CD4-positive, alpha-beta T cell treated with Interleukin-21 for 1 hour (primary cell): ENCODE measurements around the gene ZGRF1.
"Not testable (repeated sequence)": the region's sequence is repeated elsewhere in the genome, so short reads cannot be mapped to it uniquely, and the experiment has no call there.

Source experiments
- DNase-seq: peaks from one replicate; pipeline ENCODE4 v3.0.0-alpha.2; 2020

Gene ZGRF1

DNA sequence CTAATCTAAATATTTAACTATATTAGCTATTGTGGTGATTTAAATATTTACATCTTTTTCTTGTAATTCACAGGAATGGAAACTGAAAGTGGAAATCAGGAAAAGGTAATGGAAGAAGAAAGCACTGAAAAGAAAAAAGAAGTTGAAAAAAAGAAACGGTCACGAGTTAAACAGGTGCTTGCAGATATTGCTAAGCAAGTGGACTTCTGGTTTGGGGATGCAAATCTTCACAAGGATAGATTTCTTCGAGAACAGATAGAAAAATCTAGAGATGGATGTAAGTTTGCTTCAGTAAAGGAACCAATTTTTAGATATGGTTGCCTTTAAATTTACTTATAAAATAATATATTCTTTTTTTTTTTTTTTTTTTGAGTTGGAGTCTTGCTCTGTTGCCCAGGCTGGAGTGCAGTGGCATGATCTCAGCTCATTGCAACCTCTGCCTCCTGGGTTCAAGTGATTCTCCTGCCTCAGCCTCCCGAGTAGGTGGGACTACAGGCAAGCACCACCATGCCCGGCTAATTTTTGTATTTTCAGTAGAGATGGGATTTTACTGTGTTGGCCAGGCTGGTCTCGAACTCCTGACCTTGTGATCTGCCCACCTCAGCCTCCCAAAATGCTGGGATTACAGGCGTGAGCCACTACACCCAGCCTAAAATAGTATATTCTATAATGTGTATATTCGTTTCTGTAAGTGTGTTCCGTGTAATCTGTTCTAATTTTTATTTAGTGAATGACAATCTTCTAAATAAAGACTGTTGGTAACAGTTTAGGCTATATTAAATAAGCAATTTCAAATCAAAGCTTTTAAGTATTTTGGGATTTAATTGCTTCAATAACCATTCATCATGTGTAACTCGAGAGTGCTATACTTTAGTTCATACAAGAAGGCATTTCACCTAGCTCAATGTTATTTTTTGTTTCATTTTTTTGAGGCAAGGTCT, 8.2 kb upstream of the ZGRF1 start:
- DNase-seq = not testable (repeated sequence)

- DNase-seq = no peak
Observed at GRCh38 chr4:112642526-112642925, 5.8 kb upstream of the ZGRF1 start.

DNA sequence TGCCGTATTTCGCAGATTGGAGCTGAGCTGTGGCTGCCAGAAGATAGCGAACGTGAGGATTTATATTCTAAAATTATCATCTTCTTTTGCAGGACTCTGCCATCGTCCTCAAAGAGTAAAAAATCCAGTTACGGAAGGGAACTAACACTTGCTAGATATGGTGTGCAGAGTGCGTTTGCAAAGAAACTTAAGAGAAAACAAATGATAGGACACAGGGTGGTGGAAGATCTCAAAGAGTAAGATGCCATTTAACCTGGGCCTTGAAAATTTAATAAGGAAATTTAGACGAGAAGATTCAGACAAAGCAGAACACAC, 800 bp upstream of the ZGRF1 start:
- no peak for DNase-seq

DNA sequence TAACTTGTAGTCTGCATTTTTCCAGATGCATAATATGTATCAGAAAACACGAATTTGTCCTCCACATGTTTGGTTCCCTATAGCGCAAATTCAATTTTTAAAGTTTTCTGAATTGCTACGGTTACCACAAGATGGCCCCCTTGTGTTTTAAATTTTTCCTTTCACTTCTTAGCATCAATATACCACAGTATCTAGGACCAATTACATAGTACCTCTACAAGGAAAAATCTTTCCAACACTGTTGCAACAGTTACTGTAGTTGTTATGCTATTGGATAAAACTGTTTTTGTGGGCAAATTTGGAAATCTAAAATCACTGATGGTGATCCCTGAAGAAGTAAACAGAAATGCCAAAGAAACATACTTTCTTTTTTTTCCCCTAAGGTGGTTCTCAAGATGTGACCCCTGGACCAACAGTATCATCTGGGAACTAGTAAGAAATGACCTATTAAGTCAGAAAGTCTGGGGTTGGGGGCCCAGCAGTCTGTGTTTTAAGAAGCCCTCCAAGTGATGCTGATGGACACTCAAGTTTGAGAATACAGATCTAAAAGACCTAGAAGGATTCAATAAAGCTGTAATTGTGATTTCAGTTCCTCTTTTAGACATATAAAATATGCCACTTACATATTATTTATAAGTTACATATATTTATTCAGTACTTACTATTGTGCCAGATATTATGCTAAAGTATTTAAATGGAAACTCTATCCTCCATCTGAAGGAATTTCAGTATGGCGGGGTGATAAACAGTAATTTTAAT, 3.1 kb downstream of the ZGRF1 start:
- peak; percentile 40 for DNase-seq

DNA sequence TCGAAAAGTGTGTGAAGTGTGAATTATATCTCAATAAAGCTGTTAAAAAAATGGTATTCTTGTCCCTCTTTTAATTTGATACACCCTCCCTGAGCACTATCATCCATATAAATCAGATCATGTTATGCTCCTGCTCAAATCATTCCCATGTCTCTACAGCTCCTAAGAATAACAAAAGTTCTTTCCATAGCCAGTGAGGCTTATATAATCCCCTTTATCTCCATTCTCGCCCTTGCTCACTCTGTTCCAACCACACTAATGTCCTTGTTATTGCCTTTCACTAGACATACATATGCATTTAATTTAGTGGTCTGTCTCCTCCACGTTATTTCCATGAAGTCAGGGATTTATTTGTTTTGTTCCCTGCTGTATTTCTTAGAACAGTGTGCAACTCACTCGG, 10.5 kb downstream of the ZGRF1 start:
- DNase-seq = no peak

GRCh38 chr4:112616984-112617383, 19.7 kb downstream of the ZGRF1 start:
- no peak for DNase-seq

- not testable (repeated sequence) for DNase-seq
Observed at GRCh38 chr4:112612814-112613213, 23.9 kb downstream of the ZGRF1 start.

DNA sequence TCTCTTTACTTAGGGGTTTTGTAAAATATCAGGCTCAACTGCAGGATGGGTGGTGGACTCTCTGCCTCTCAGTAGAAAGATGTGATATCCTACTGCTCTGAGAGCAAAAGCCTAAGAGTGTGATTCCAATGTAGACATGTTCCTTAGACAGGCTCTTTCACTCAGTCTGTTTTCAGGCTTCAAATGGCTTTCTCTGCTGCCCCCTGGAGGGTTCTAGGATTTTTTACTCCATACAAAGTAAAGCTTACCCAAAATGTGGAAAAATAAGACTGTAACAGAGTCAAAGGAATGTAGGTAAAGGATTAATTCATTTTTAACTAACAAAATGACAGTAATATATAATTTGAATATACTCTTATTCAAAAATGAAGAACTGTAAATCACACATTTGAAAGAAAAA, 32.1 kb downstream of the ZGRF1 start:
- DNase-seq = peak; percentile 47

DNA sequence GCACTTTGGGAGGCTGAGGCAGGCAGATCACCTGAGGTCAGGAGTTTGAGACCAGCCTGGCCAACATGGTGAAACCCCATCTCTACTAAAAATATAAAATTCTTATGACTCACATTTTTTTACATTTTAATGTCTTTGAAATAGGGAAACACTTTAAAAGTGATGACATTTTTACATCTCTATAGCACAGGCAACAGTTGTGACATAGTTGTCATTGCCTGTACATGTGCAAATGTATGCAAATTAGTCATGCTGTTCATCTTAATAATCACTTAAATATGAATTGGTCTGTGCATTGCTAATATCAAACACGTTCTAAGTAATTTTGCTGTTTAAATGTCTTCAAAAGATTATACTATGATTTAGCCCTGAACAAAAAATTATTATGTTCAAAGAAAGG, 41.7 kb downstream of the ZGRF1 start:
- no peak for DNase-seq

- no peak for DNase-seq
Observed at GRCh38 chr4:112593438-112594133, 43.1 kb downstream of the ZGRF1 start.

GRCh38 chr4:112592717-112593116, 44.0 kb downstream of the ZGRF1 start:
- no peak for DNase-seq

GRCh38 chr4:112591593-112591992, 45.1 kb downstream of the ZGRF1 start:
- no peak for DNase-seq

GRCh38 chr4:112589206-112589605, 47.5 kb downstream of the ZGRF1 start:
- no peak for DNase-seq

DNA sequence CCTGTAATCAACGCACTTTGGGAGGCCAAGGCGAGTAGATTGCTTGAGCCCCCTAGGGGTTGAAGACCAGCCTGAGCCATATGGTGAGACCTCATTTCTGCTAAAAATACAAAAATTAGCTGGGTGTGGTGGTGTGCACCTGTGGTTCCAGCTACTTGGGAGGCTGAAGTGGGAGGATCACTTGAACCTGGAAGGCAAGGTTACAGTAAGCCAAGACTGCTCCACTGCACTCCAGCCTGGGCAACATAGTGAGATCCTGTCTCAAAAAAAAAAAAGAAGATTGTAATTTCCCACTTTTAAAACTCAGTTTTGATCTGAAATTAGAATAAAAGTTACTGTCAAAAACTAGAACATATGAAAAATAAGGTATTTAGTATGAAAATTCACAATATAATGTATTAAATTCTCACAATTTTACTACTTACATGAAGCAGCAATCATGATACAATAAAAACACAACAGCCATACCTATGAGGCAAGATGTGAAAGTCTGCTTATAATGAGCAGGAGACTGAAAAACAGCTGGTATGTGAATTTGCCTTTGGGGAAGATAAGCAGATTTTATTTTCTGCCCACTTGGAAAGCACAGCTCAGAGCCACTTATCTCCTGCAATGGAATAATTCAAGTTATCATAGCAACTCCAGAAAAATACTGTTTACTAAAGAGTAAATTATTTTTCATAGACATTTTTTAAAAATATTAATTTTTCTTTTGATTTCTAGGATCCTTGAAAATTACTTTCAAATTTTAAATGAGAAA, 50.6 kb downstream of the ZGRF1 start:
- no peak for DNase-seq

GRCh38 chr4:112567536-112567935, 69.2 kb downstream of the ZGRF1 start:
- no peak for DNase-seq

DNA sequence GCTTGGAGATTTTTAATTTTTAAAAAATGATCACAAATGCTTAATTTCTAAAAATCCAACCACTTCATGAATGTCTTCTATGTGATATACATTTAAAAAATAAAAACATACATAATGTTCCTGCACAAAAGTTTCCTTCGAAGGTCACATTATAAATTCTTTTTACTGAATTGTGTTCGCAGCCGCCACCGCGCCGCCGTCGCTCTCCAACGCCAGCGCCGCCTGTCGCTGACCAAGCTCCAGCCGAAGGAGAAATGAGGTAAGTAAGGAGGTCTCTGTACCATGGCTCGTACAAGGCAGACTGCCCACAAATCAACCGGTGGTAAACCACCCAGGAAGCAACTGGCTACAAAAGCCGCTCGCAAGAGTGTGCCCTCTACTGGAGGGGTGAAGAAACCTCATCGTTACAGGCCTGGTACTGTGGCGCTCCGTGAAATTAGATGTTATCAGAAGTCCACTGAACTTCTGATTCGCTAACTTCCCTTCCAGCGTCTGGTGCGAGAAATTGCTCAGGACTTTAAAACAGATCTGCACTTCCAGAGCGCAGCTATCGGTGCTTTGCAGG, 71.9 kb downstream of the ZGRF1 start:
- DNase-seq = no peak

- DNase-seq = no peak
Observed at GRCh38 chr4:112563431-112564200, 73.1 kb downstream of the ZGRF1 start.

DNA sequence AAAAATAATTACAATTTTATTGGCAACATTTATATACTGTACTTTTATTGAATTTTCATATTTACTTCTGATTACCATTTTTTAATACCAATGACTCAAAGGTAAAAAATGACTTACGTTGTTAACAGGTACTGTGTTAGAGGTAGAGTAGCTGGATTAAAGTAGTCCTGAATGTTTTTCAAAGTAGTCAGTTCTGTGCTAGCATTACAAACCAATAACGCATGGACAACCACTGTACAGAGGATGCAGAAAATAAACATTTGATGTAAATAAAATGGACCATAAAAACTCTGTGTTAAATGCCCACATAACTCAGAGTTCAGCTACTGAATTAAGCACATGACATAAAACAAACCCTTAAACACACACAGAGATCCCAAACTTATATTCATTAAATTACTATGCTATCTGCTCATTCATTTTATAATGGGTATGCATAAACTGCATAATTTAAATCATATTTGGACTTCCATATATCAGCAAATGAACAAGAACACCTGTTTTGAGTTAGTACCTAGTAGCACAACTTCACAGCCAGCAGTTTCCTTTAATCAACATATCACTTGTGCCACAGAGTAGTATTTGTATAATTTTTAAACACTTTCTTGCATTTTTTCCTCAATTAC, 74.3 kb downstream of the ZGRF1 start:
- no peak for DNase-seq

DNA sequence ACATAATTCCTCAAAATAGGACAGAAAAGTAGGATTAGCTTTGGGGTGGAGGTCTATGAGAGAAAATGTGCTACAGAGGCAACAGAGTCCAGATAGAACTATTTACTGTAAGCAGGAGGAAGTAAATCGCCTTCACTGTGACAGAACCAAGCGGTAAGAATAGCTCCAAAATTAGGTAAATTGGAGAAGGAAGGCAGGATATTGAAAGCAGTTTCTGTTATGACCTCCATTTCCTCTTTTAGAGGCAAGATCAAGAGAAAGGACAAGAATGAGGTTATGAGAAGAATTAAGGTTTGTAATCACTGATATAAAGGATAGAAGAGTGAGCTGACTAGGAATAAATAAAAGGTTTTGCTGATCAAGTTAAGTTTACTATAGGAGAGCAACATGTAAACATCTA, 76.6 kb downstream of the ZGRF1 start:
- DNase-seq = no peak

GRCh38 chr4:112559053-112559452, 77.7 kb downstream of the ZGRF1 start:
- no peak for DNase-seq
